Renal cortical epithelial cell (primary cell): ENCODE measurements around the gene ALCAM. TPM values are rescaled to one million over a fixed set of nuclear protein-coding genes. Genes with fewer than 3 reads are reported as not detected.
A peak's percentile ranks its signal among the peaks of the same experiment; 100 is the strongest.

ENCODE experiments used
- DNase-seq: peaks from one replicate; pipeline ENCODE4 v3.0.0-alpha.2; 2011; ENCODE audit warnings: low read depth
- total RNA-seq: library from RNA; depleted of rRNA; stranded (reverse); fragments of >200 nt; gene quantifications from 2 replicates; pipeline ENCODE4 v1.2.3, GENCODE V29; 2014

The ALCAM gene
- total RNA-seq, 1 donor from 2014 or later = 447 TPM

GRCh38 chr3:105490045-105490444 is 123.3 kb downstream of the ALCAM start:
- DNase-seq = no peak

GRCh38 chr3:105493305-105493892 is 126.7 kb downstream of the ALCAM start:
- no peak for DNase-seq

GRCh38 chr3:105495021-105495420 is 128.3 kb downstream of the ALCAM start:
- DNase-seq = no peak

GRCh38 chr3:105496343-105496742 is 129.6 kb downstream of the ALCAM start:
- no peak for DNase-seq

GRCh38 chr3:105497386-105497785 is 130.7 kb downstream of the ALCAM start:
- no peak for DNase-seq

GRCh38 chr3:105499961-105500360 is 133.3 kb downstream of the ALCAM start:
- DNase-seq = no peak

GRCh38 chr3:105502333-105502732 is 135.6 kb downstream of the ALCAM start:
- no peak for DNase-seq

- peak; percentile 48 for DNase-seq
These were observed 136.5 kb downstream of the ALCAM start for GRCh38 chr3:105503191-105503593.

GRCh38 chr3:105504440-105504951 is 137.8 kb downstream of the ALCAM start:
- no peak for DNase-seq

- no peak for DNase-seq
These were observed 138.5 kb downstream of the ALCAM start for GRCh38 chr3:105505170-105505569.

- DNase-seq = no peak
These were observed 144.3 kb downstream of the ALCAM start for GRCh38 chr3:105511031-105511430.

GRCh38 chr3:105512061-105512460 is 145.4 kb downstream of the ALCAM start:
- no peak for DNase-seq

- peak; percentile 78 for DNase-seq
These were observed 146.3 kb downstream of the ALCAM start for GRCh38 chr3:105513042-105513441.

GRCh38 chr3:105513886-105514285 is 147.2 kb downstream of the ALCAM start:
- DNase-seq = no peak

- DNase-seq = no peak
These were observed 148.7 kb downstream of the ALCAM start for GRCh38 chr3:105515372-105515771.

GRCh38 chr3:105516972-105517371 is 150.3 kb downstream of the ALCAM start:
- DNase-seq = no peak

- DNase-seq = no peak
These were observed 151.5 kb downstream of the ALCAM start for GRCh38 chr3:105518203-105518602.

- peak; percentile 73 for DNase-seq
These were observed 152.2 kb downstream of the ALCAM start for GRCh38 chr3:105518806-105519418.

- no peak for DNase-seq
These were observed 155.1 kb downstream of the ALCAM start for GRCh38 chr3:105521770-105522169.

GRCh38 chr3:105523501-105523900 is 156.8 kb downstream of the ALCAM start:
- peak; percentile 65 for DNase-seq

GRCh38 chr3:105525531-105525930 is 158.8 kb downstream of the ALCAM start:
- no peak for DNase-seq

GRCh38 chr3:105526360-105527111 is 159.8 kb downstream of the ALCAM start:
- peak; percentile 75 for DNase-seq

GRCh38 chr3:105527535-105527934 is 160.8 kb downstream of the ALCAM start:
- DNase-seq = no peak
